ENCODE data around the gene LPCAT1.
A peak's percentile ranks its signal among the peaks of the same experiment; 100 is the strongest.

Gene LPCAT1

GRCh38 chr5:1453613-1454012, 70.1 kb downstream of the LPCAT1 start:
- Histone ChIP-seq H3K9ac (ENCODE audit: insufficient read length) (no peak overlapping the region), H3K9me3 (ENCODE audit: low read depth, low read length) (0 out of 2 replicates have a peak, but pooled peaks cover 4% of the 10 kb centered on the region), H3K36me3 (ENCODE audit: insufficient read depth, low read length) (no peaks in the 10 kb centered on the region), H3K27ac (no peak overlapping the region), H3K4me3 (no peak overlapping the region)
- TF ChIP-seq FOXP2 (optimal IDR thresholded peaks at IDR 0.05; ENCODE audit: control extremely low read depth, extremely low read length, insufficient read depth) (no peak), POLR2AphosphoS5 (IDR thresholded peaks at IDR 0.05; ENCODE audit: borderline replicate concordance, low read depth, low read length) (no peak), EZH2 (IDR thresholded peaks at IDR 0.05) (no peak)
- DNase-seq (ENCODE audit: low read depth, low spot score): no peak

- no peak overlapping the region for H3K27ac ChIP-seq
- no peak for DNase-seq (ENCODE audit: low read depth, low spot score)
- TF ChIP-seq POLR2AphosphoS5 (IDR thresholded peaks at IDR 0.05; ENCODE audit: borderline replicate concordance, low read depth, low read length) (no peak), FOXP2 (optimal IDR thresholded peaks at IDR 0.05; ENCODE audit: control extremely low read depth, extremely low read length, insufficient read depth) (no peak), EZH2 (IDR thresholded peaks at IDR 0.05) (no peak)
Measured at GRCh38 chr5:1449081-1449630, 74.6 kb downstream of the LPCAT1 start.

GRCh38 chr5:1448511-1449011, 75.2 kb downstream of the LPCAT1 start:
- Histone ChIP-seq H3K27ac (no peak overlapping the region), H3K4me3 (no peak overlapping the region), H3K36me3 (ENCODE audit: insufficient read depth, low read length) (no peaks in the 10 kb centered on the region), H3K9me3 (ENCODE audit: low read depth, low read length) (no peaks in the 10 kb centered on the region), H3K9ac (ENCODE audit: insufficient read length) (no peak overlapping the region)
- no peak for DNase-seq (ENCODE audit: low read depth, low spot score)
- TF ChIP-seq FOXP2 (optimal IDR thresholded peaks at IDR 0.05; ENCODE audit: control extremely low read depth, extremely low read length, insufficient read depth) (no peak), EZH2 (IDR thresholded peaks at IDR 0.05) (no peak), POLR2AphosphoS5 (IDR thresholded peaks at IDR 0.05; ENCODE audit: borderline replicate concordance, low read depth, low read length) (no peak)

More at GRCh38 chr5:1449081-1449630, 74.6 kb downstream of the LPCAT1 start:
- H3K36me3 ChIP-seq (ENCODE audit: insufficient read depth, low read length): no peaks in the 10 kb centered on the region
- H3K9me3 ChIP-seq (ENCODE audit: low read depth, low read length): no peaks in the 10 kb centered on the region
- no peak overlapping the region for H3K4me3 ChIP-seq
- H3K9ac ChIP-seq (ENCODE audit: insufficient read length): no peak overlapping the region

GRCh38 chr5:1447671-1448361, 75.9 kb downstream of the LPCAT1 start:
- Histone ChIP-seq H3K9ac (ENCODE audit: insufficient read length) (no peak overlapping the region), H3K4me3 (no peak overlapping the region), H3K27ac (no peak overlapping the region), H3K9me3 (ENCODE audit: low read depth, low read length) (no peaks in the 10 kb centered on the region), H3K36me3 (ENCODE audit: insufficient read depth, low read length) (no peaks in the 10 kb centered on the region)
- no peak for DNase-seq (ENCODE audit: low read depth, low spot score)
- TF ChIP-seq EZH2 (IDR thresholded peaks at IDR 0.05) (no peak), FOXP2 (optimal IDR thresholded peaks at IDR 0.05; ENCODE audit: control extremely low read depth, extremely low read length, insufficient read depth) (no peak), POLR2AphosphoS5 (IDR thresholded peaks at IDR 0.05; ENCODE audit: borderline replicate concordance, low read depth, low read length) (no peak)

GRCh38 chr5:1446602-1447343, 77.0 kb downstream of the LPCAT1 start:
- Histone ChIP-seq H3K9ac (ENCODE audit: insufficient read length) (no peak overlapping the region), H3K36me3 (ENCODE audit: insufficient read depth, low read length) (no peaks in the 10 kb centered on the region), H3K9me3 (ENCODE audit: low read depth, low read length) (no peaks in the 10 kb centered on the region), H3K27ac (no peak overlapping the region), H3K4me3 (no peak overlapping the region)
- TF ChIP-seq POLR2AphosphoS5 (IDR thresholded peaks at IDR 0.05; ENCODE audit: borderline replicate concordance, low read depth, low read length) (no peak), EZH2 (IDR thresholded peaks at IDR 0.05) (no peak), FOXP2 (optimal IDR thresholded peaks at IDR 0.05; ENCODE audit: control extremely low read depth, extremely low read length, insufficient read depth) (no peak)
- DNase-seq (ENCODE audit: low read depth, low spot score): no peak

GRCh38 chr5:1445689-1446601, 77.8 kb downstream of the LPCAT1 start:
- TF ChIP-seq POLR2AphosphoS5 (IDR thresholded peaks at IDR 0.05; ENCODE audit: borderline replicate concordance, low read depth, low read length) (no peak), FOXP2 (optimal IDR thresholded peaks at IDR 0.05; ENCODE audit: control extremely low read depth, extremely low read length, insufficient read depth) (no peak), EZH2 (IDR thresholded peaks at IDR 0.05) (peak; percentile 80)
- DNase-seq (ENCODE audit: low read depth, low spot score): no peak
- no peak overlapping the region for H3K4me3 ChIP-seq
- H3K27ac ChIP-seq: no peak overlapping the region
- H3K36me3 ChIP-seq (ENCODE audit: insufficient read depth, low read length): no peaks in the 10 kb centered on the region
- H3K9ac ChIP-seq (ENCODE audit: insufficient read length): no peak overlapping the region
- H3K9me3 ChIP-seq (ENCODE audit: low read depth, low read length): no peaks in the 10 kb centered on the region

- Histone ChIP-seq H3K9me3 (ENCODE audit: low read depth, low read length) (no peaks in the 10 kb centered on the region), H3K9ac (ENCODE audit: insufficient read length) (no peak within 1 kb of the TSS), H3K36me3 (ENCODE audit: insufficient read depth, low read length) (no peaks in the 10 kb centered on the region), H3K27ac (no peak within 1 kb of the TSS), H3K4me3 (no peak within 1 kb of the TSS)
- no peak for DNase-seq (ENCODE audit: low read depth, low spot score)
- TF ChIP-seq POLR2AphosphoS5 (IDR thresholded peaks at IDR 0.05; ENCODE audit: borderline replicate concordance, low read depth, low read length): no peak
- TF ChIP-seq EZH2 (IDR thresholded peaks at IDR 0.05): no peak
- no peak for TF ChIP-seq FOXP2 (optimal IDR thresholded peaks at IDR 0.05; ENCODE audit: control extremely low read depth, extremely low read length, insufficient read depth)
Measured at GRCh38 chr5:1445313-1445688, 78.5 kb downstream of the LPCAT1 start, which contains the start of gene SLC6A3. SLC6A3 (minus strand) TSS chr5:1445440; CDS start chr5:1443197, 2,243 bp downstream.

All from SK-N-MC (cell line).